Kidney epithelial cell (primary cell): ENCODE measurements around the gene HOXB4. TPM values are rescaled to one million over a fixed set of nuclear protein-coding genes. Genes with fewer than 3 reads are reported as not detected.
A peak's percentile ranks its signal among the peaks of the same experiment; 100 is the strongest.

Source experiments
- DNase-seq: peaks from one replicate; pipeline ENCODE4 v3.0.0-alpha.2; 2010; ENCODE audit warnings: low read depth
- H3K27me3 ChIP-seq: 2 replicates; pipeline ENCODE4 v1.6.0; 2011; ENCODE audit warnings: low read length; ENCODE audit not compliant: control insufficient read depth, insufficient read depth
- H3K36me3 ChIP-seq: 2 replicates; pipeline ENCODE4 v1.5.1; 2011; ENCODE audit warnings: low read length; ENCODE audit not compliant: control insufficient read depth, insufficient read depth
- H3K4me3 ChIP-seq: 2 replicates; pipeline ENCODE4 v1.5.1; 2011; ENCODE audit warnings: low read depth, mild to moderate bottlenecking, control low read depth, low read length
- CTCF ChIP-seq: IDR thresholded peaks from 2 replicates; pipeline ENCODE4 v1.5.1; 2011; ENCODE audit warnings: mild to moderate bottlenecking, moderate library complexity, low read length, control low read depth, inconsistent platforms; ENCODE audit not compliant: insufficient read depth, poor library complexity, severe bottlenecking
- total RNA-seq: library from RNA; depleted of rRNA; stranded (reverse); fragments of >200 nt; gene quantifications from 2 replicates; pipeline ENCODE4 v1.2.3, GENCODE V29; 2015

Gene HOXB4
- total RNA-seq, 1 donor from 2014 or later, result 3.6 TPM

GRCh38 chr17:48591255-48592056, 13.3 kb upstream of the HOXB4 start:
- no peak for DNase-seq
- no peak for TF ChIP-seq CTCF
- peak overlapping the region; percentile 68 for H3K4me3 ChIP-seq
- peaks cover 6% of the 10 kb centered on the region for H3K36me3 ChIP-seq
- H3K27me3 ChIP-seq, result no peaks in the 10 kb centered on the region

GRCh38 chr17:48590607-48591161, 12.5 kb upstream of the HOXB4 start:
- Histone ChIP-seq H3K36me3 (peaks cover 6% of the 10 kb centered on the region), H3K4me3 (peak overlapping the region; percentile 68), H3K27me3 (no peaks in the 10 kb centered on the region)
- no peak for DNase-seq
- no peak for TF ChIP-seq CTCF

- TF ChIP-seq CTCF, result no peak
- no peak for DNase-seq
- H3K36me3 ChIP-seq, result peaks cover 5% of the 10 kb centered on the region
- peak within 1 kb of the TSS; percentile 68 for H3K4me3 ChIP-seq
- H3K27me3 ChIP-seq, result no peaks in the 10 kb centered on the region
These were observed 11.9 kb upstream of the HOXB4 start, which contains the start of gene HOXB3 for GRCh38 chr17:48589831-48590606. HOXB3 (minus strand) TSS chr17:48590241; CDS start chr17:48552474, 37,767 bp downstream.

GRCh38 chr17:48589060-48589830, 11.1 kb upstream of the HOXB4 start:
- peaks cover 3% of the 10 kb centered on the region for H3K36me3 ChIP-seq
- DNase-seq, result no peak
- H3K27me3 ChIP-seq, result no peaks in the 10 kb centered on the region
- H3K4me3 ChIP-seq, result peak overlapping the region; percentile 68
- no peak for TF ChIP-seq CTCF

- DNase-seq, result no peak
- Histone ChIP-seq H3K4me3 (peak overlapping the region; percentile 68), H3K27me3 (no peaks in the 10 kb centered on the region), H3K36me3 (peaks cover 3% of the 10 kb centered on the region)
- TF ChIP-seq CTCF, result no peak
These were observed 10.4 kb upstream of the HOXB4 start for GRCh38 chr17:48588528-48588927.
